GM12892 (cell line): ENCODE data around the gene MAP2K6.

ENCODE experiments used
- POLR2A ChIP-seq: IDR thresholded peaks from 2 replicates; pipeline ENCODE4 v1.6.1; 2011; ENCODE audit warnings: low read depth, low read length, control low read depth
- POLR2AphosphoS5 ChIP-seq: IDR thresholded peaks from 2 replicates; pipeline ENCODE4 v1.6.1; 2011; ENCODE audit warnings: low read depth, low read length, control low read depth

DNA sequence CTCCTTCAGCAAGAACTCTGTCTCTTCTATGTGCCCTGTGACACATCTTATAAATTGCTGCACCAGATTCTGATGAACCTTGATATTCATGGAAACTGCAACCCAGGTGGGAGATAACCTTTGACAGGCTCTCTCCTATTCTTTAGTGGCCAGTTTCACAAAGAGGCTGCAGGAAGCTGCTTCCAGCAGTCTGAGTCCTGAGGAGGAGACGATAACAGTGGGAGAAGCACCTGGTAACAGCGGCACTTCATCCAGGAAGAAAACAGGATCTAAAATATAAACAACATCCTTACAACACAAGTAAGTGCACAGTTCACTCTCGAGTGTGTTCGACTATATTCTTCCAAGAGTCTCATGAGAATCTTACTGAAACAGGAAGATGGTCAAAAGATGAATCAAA, 180.1 kb downstream of the MAP2K6 start:
- TF ChIP-seq POLR2A (no peak), POLR2AphosphoS5 (no peak)
